Left lung (tissue), 10 donors: ENCODE results near the gene CEMIP2. TPM values are rescaled to one million over a fixed set of nuclear protein-coding genes. Genes with fewer than 3 reads are reported as not detected.
"Not testable (repeated sequence)": the region's sequence is repeated elsewhere in the genome, so short reads cannot be mapped to it uniquely, and the experiment has no call there.

Source experiments
- ATAC-seq: fragments of 200-7000 bp; cut with Tn5 transposase; one replicate; pipeline ENCODE4 v1.9.1; 2020; ENCODE audit warnings: moderate library complexity
- DNase-seq, 4 donors: peaks; one replicate each; pipeline ENCODE4 v3.0.0-alpha.2; 2013 to 2020
- H3K27ac ChIP-seq, 2 donors: fragments of 200-600 bp; sonication (generic) in 1 of 2; one replicate each; pipeline versions ENCODE4 v1.5.0 to v1.8.0; 2020 to 2021
- H3K27me3 ChIP-seq, 2 donors: fragments of 200-600 bp; sonication (generic) in 1 of 2; one replicate each; pipeline versions ENCODE4 v1.5.0 to v1.8.0; 2020 to 2021
- H3K36me3 ChIP-seq, 2 donors: fragments of 200-600 bp; sonication (generic) in 1 of 2; one replicate each; pipeline versions ENCODE4 v1.5.0 to v1.8.0; 2020 to 2021
- H3K4me1 ChIP-seq, 2 donors: fragments of 200-600 bp; one replicate each; pipeline ENCODE4 v1.8.0; 2021
- H3K4me3 ChIP-seq, 2 donors: fragments of 200-600 bp; sonication (generic) in 1 of 2; one replicate each; pipeline versions ENCODE4 v1.5.0 to v1.8.0; 2020 to 2021; ENCODE audit warnings: mild to moderate bottlenecking in 1 of 2
- H3K9me3 ChIP-seq, 2 donors: fragments of 200-600 bp; sonication (generic) in 1 of 2; one replicate each; pipeline versions ENCODE4 v1.5.0 to v1.8.0; 2020 to 2021
- CTCF ChIP-seq, 2 donors: fragments of 200-600 bp; sonication (generic) in 1 of 2; IDR thresholded peaks; one replicate each; pipeline versions ENCODE4 v1.5.0 to v1.8.0; 2021; ENCODE audit warnings: antibody characterized with exemption in 2 of 2
- intact Hi-C, 2 donors: fragments of 100-400 bp; cut with DNase I; formaldehyde crosslinking; loops; one replicate each; pipeline versions ENCODE4 v1.11.2 to v1.14.2; 2022
- polyA plus RNA-seq, 6 donors: library from polyadenylated mRNA; unstranded; fragments of 120-200 nt; gene quantifications; one replicate each; pipeline ENCODE4 v1.2.1, GENCODE V29; 2013; ENCODE audit not compliant: insufficient read length in 6 of 6
- total RNA-seq, 2 donors: library from RNA; stranded (reverse); fragmentation: NEBNext Ultra II Directional; extraction: Animal tissue kit (Norgen Biotek cat#: 25700); gene quantifications; one replicate each; pipeline ENCODE4 v1.2.1, GENCODE V29; 2021
- donor health status: DM: no; HTN: yes; CAD: no.
- donor health status: DM: no; HTN: no; CAD: no.

Gene CEMIP2
- total and polyA plus RNA-seq, 8 donors: 48.0 to 111 (median 54.4) TPM

GRCh38 chr9:71694332-71694731 lies 74.0 kb downstream of the CEMIP2 start:
- intact Hi-C loops: no loop called here
- Histone ChIP-seq H3K36me3 (peaks cover 0 to 95% of the 10 kb centered on the region in 2 donors), H3K27me3 (no peaks in the 10 kb centered on the region), H3K9me3 (no peaks in the 10 kb centered on the region), H3K4me3 (no peak overlapping the region), H3K27ac (no peak overlapping the region), H3K4me1 (peaks cover 0 to 35% of the 10 kb centered on the region in 2 donors)
- DNase-seq (no peak), ATAC-seq (no peak)
- TF ChIP-seq CTCF (IDR thresholded peaks at IDR 0.05): no peak

- peaks cover 0 to 35% of the 10 kb centered on the region in 2 donors for H3K4me1 ChIP-seq
- intact Hi-C loops: no loop called here
- peak overlapping the region in 1 of 2 donors; percentile 3 for H3K27ac ChIP-seq
- DNase-seq (no peak), ATAC-seq (no peak)
- H3K36me3 ChIP-seq: peaks cover 0 to 95% of the 10 kb centered on the region in 2 donors
- no peak overlapping the region for H3K4me3 ChIP-seq
- TF ChIP-seq CTCF (IDR thresholded peaks at IDR 0.05): no peak
- H3K9me3 ChIP-seq: no peaks in the 10 kb centered on the region
- no peaks in the 10 kb centered on the region for H3K27me3 ChIP-seq
Observed at GRCh38 chr9:71693607-71694006, 74.7 kb downstream of the CEMIP2 start.

GRCh38 chr9:71692337-71692736 lies 76.0 kb downstream of the CEMIP2 start:
- TF ChIP-seq CTCF (IDR thresholded peaks at IDR 0.05): no peak
- H3K4me3 ChIP-seq: no peak overlapping the region
- peaks cover 0 to 94% of the 10 kb centered on the region in 2 donors for H3K36me3 ChIP-seq
- H3K27me3 ChIP-seq: no peaks in the 10 kb centered on the region
- intact Hi-C loops: no loop called here
- ATAC-seq (peak; percentile 65), DNase-seq (peak in 2 of 4 donors; percentile 53 to 69)
- no peaks in the 10 kb centered on the region for H3K9me3 ChIP-seq
- H3K27ac ChIP-seq: peak overlapping the region in 1 of 2 donors; percentile 70
- peaks cover 0 to 35% of the 10 kb centered on the region in 2 donors for H3K4me1 ChIP-seq

GRCh38 chr9:71691576-71691975 lies 76.7 kb downstream of the CEMIP2 start:
- H3K27me3 ChIP-seq, ATAC-seq, DNase-seq, H3K9me3 ChIP-seq, intact Hi-C loops, H3K4me3 ChIP-seq: not testable (repeated sequence)
- Histone ChIP-seq H3K27ac (peak overlapping the region in 1 of 2 donors; percentile 70), H3K4me1 (peaks cover 0 to 35% of the 10 kb centered on the region in 2 donors), H3K36me3 (peaks cover 0 to 87% of the 10 kb centered on the region in 2 donors)

GRCh38 chr9:71690689-71691435 lies 77.5 kb downstream of the CEMIP2 start:
- ATAC-seq (no peak), DNase-seq (no peak)
- H3K27ac ChIP-seq: peak overlapping the region in 1 of 2 donors; percentile 70
- no peak for TF ChIP-seq CTCF (IDR thresholded peaks at IDR 0.05)
- H3K27me3 ChIP-seq: no peaks in the 10 kb centered on the region
- H3K4me3 ChIP-seq: no peak overlapping the region
- no peaks in the 10 kb centered on the region for H3K9me3 ChIP-seq
- peaks cover 0 to 83% of the 10 kb centered on the region in 2 donors for H3K36me3 ChIP-seq
- H3K4me1 ChIP-seq: peaks cover 0 to 38% of the 10 kb centered on the region in 2 donors
- intact Hi-C loops: no loop called here
